ENCODE data around the gene ISLR.

The ISLR gene

GRCh38 chr15:74197176-74197965 lies 23.9 kb downstream of the ISLR start:
- DNase-seq, result no peak

DNA sequence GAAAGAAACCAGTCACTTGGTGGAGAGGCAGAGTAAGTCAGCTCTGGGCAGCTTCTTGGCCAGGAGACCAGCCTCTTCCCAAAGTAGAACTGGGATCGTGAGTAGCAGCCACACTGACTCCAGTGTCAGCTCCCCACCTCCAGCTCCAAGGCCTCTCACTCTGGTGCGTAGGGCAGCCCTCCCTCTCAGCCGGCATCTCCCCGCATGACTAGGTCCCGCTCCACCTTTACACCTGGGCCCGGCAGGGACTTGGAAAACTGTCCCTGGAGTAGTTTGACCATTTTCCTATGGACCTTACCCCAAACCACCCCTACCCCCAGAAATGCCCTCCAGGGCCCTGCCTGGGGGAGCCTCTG lies 25.8 kb downstream of the ISLR start:
- no peak for DNase-seq

GRCh38 chr15:74200412-74200815 lies 26.9 kb downstream of the ISLR start:
- DNase-seq, result peak; percentile 38

DNA sequence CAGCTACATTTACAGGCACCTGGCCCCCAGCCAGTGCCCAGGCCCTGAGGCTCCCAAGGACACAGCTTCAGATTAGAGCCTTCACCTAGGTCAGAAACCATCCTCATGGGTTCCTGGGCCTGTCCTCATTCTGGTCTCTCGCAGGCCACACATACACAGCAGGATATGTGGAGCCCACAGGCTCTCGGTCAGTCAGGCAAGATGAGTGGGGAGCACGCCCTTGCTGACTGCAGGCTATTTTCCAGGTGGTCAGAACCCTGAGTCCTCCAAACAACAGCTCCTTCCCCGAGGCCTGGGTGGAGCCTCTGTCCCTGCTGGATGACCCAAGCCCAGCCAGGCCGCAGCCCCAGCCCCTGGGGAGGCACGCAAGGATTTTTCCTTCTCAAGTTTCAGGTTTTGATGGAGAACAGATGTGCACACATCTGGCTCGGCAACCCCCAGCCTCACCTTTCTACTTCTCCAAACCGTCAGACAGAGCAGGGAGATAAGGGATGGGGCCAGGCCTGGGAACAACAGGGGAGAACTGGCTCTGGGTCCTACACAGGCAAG lies 27.4 kb downstream of the ISLR start:
- no peak for DNase-seq

GRCh38 chr15:74201710-74202420 lies 28.4 kb downstream of the ISLR start:
- no peak for DNase-seq

DNA sequence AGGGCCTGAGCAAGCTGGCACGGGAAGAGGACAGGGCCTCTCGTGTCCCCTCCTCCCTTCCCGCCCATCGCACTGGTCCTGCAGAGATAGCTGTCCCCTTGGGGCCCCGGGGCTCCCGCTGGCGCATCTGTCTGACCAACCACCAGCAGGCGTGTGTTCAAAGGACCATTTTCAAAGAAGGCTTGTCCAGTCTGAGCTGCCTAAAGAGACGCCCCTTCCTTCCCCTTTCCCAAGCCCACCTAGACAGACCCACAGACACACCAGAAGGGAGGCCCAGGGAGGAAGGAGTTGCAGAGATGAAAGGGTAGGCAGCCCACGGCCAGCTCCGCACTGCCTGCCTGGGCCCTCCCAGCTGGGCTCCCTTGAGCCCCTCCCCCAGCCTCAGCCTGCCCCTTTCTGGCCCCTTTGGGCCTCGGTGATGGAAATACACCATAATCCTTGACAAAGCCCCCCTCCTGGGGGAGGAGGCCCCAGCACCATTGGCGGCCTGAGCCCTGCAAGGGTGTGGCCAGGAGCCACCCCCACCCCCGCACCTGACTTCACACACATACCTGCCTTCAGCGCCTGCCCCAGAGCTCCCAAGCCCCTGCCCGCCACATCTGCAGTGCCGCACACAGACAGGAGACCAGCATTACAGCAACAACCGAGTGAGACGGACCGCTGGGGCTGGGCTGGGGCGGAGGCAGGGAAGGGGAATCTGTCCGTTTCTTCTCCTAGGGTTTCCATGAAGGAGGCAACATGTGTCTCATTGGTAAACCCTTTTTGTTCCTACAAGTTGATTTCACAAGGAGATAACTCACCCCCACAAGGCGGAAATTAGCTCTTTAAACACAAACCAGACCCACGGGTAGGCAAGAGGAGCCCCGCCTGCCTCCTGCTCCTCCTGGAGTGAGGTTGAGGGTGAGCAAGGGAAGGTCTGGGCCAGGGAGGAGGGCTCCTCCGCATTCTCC lies 29.2 kb downstream of the ISLR start, which contains the start of gene STRA6:
STRA6 (minus strand) TSS at position 336 of the 950 bp plus-strand sequence. CDS start 520 bp downstream, outside the sequence.
- no peak for DNase-seq

DNA sequence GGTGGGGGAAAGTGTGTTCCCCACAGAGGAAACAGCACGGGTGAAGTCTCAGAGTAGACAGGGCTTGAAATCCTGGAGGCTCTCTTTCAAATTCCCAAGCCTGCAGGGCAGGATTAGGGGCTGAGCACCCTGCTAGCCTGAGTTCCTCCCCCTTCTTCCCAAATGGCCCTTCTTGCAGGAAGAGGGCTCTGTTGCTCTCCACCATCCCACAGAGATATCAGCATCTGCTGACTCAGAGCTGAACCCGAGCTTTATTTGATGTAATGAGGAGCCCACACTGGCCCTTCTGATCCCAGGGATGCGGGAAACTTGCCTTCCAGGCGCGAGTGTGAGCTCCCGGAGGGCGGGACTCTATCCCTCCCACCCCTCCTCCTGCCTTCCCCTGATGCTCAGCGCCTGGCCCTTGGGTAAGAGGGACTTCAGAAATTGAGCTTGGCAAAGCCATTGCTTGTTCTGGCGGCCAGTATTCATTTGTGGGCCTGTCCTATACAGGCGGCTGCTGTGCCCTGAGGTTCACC lies 30.5 kb downstream of the ISLR start:
- DNase-seq, result no peak

DNA sequence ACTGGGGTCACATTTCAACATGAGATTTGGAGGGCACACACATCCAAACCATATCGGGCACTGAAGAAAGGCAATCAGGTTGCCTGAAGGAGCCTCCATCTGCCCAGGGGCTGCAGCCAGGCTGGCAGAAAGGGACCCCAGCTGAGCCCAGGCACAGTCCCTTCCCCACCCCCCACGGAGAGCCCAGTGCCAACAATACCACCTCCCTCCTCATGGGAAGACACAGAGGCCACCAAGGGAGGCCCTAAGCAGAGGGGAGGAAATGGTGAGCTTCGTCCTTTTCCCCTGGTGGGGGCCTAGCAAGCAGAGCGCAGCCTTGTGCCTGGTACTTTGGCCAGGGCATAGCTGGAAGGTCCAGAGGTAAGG lies 32.1 kb downstream of the ISLR start:
- no peak for DNase-seq

DNA sequence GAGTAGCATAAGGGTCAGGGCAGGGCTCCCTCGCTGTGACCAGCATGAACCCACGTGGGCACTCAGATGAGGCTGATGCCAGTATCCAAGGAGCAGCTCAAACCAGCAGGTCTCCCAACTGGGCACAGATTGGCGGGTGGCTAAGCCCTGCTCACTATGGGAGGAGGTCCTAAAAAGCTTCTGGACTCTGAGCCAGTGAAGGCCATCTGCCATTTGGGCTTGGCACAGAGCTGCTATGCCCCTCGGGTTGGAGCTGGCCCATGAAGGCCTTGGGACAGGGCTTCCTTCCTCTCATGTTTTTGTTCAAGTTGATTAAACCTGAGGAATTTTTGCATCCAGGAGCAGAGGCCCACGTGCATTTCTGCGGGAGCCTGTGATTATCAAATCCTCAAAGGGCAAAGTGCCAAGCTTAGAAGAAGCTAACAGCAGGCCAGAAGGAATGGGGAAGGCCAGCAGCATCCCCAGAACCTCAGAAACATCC lies 33.3 kb downstream of the ISLR start:
- DNase-seq, result no peak

DNA sequence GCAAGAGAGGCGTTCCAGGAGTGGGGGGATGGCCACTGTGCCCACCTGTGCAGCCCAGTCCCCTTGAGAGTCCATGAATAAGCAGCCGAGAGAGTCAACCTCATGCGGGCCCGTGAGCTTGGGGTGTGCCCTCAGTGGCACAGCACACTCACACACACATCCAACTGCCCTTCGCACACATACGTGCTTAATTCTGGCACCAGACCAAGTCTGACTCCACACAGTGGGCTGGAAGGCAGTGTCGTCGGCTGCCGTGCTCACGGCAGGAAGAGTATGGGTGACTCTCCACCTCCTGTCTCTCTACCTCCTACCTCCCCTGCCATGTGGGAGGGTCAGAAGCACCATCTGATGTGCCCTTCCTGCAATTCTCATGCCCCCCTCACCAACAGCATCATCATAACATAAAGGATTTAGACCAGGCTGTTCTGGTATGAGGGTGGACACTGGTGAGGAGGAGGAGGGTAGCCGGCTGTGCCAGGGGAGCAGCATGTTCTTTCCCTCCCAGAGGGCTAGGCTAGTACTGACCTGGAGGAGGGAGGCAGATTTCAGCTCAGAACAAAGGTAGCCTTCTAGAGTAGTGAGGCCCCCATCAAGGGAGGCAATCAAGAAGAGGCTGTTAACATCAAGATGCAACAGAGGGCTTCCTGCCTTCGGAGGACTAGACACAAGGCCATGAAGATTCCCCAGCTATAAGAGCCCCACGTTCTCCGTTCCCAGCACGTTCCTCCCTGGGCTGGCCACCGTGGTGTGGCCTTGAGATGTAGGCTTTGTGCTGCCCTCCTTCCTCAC lies 34.3 kb downstream of the ISLR start:
- DNase-seq, result no peak

DNA sequence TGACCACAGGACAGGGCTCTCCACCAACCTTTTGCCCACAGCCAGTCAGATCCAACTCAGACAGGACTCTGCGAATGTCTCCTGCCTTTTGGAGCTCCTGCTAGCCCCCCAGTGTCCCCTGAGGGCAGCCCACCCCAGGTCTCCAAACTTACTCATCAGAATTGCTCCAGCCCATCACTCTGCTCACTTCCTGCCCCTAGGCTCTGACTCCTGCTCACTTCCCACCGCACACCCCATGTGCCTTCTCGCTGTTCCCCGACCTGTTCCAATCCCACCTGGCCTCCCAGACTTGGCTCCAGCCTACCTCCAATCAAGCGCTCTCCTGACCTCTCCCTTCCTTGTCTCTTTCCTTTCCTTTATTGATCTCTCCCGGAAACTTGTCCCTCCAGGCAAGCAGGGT lies 35.0 kb downstream of the ISLR start:
- no peak for DNase-seq

- no peak for DNase-seq
Measured at GRCh38 chr15:74208901-74209559, 35.5 kb downstream of the ISLR start.

GRCh38 chr15:74209560-74209958 lies 36.0 kb downstream of the ISLR start:
- DNase-seq, result no peak

GRCh38 chr15:74209997-74210671 lies 36.6 kb downstream of the ISLR start:
- DNase-seq, result no peak

DNA sequence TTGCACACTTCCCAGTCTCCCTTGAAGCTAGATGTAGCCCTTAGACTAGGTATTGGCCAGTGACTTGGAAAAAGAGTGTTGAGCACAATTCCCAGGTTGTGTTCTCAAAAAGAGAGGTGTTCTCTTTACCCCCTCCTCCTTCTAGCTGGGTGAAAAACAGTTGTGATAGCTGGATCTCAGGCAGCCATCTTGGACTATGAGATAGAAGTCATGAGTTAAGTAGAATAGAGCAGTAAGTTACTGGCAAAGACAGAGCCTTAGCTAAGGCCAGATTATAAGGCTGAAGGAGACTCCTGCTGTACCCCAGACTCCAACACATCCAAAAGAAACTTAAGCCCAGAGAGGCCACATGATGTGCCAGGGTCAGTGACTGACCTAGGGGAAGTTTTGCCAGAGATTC lies 37.2 kb downstream of the ISLR start:
- no peak for DNase-seq

DNA sequence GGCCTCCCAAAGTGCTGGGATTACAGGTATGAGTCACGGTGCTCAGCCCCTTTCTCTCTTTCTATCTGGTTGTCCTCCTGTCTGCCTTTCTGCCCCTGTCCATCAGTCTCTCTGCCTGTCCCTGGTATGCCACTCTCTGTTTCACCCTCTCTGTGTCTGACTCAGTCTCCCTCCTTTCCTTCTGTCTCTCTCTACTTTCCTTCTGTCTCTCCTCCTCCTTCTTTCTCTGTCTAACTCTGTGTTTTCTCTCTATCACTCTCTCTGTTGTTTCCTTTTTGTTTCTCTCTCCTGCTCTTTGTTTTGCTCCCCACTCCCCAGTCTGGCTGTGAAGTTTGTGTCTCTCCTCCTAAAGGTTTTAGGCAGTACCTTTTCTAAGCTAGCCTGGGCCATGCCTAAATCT lies 38.1 kb downstream of the ISLR start:
- DNase-seq, result no peak

- DNase-seq, result no peak
Measured at GRCh38 chr15:74212494-74212893, 39.0 kb downstream of the ISLR start.

- DNase-seq, result no peak
Measured at GRCh38 chr15:74213858-74214284, 40.4 kb downstream of the ISLR start.

DNA sequence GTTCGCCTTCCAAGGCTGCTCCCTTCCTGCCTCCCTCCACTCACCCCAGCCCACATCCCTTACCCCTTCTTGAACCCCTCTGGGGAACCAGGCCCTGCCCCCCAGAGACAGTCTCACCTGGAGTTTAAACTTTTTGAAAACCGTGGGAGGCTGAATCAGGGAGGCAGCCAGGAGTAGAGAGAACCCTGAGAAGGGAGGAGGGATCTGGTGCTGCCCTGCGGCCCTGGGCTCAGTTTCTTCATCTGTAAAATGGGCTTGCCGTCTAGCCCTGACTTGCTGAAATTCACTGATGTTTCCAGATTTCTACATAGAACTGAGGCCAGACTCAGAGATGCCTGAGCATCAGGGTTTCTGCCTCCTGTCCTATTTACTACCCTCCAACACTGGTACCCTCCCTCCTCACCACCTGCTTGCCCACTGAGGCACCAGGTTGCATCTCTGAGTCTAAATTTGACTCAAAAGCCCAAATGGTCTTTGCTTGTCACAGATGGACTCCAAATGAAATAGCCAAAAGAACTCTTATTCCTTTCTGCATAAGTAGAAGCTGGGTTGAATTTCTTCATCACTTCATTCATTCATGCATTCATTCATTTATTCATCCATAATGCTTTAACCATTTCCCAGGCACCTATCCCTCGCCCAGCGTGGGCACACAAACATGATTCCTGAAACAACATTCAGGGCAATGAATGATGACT lies 41.0 kb downstream of the ISLR start:
- no peak for DNase-seq

DNA sequence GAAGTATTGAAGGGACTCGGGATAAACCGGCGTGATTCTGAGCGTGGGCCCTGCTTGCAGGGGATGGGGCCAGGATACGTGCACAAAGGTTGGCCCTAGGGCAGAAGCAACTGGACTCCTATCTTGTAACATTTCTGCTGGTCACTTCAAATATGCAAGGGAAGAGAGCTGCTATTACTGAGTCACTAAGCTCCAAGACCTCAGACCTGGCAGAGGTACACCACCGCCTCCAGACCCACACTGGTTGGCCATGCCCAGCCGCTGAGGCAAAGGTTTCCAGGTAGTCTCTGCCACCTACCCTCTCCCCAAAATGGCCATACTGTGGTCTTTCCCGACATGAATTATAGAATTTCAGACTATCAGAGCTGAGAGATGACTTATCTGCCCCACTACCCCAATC lies 42.4 kb downstream of the ISLR start:
- DNase-seq, result no peak
